Measurements from ENCODE around the gene DCX.

Gene DCX

DNA sequence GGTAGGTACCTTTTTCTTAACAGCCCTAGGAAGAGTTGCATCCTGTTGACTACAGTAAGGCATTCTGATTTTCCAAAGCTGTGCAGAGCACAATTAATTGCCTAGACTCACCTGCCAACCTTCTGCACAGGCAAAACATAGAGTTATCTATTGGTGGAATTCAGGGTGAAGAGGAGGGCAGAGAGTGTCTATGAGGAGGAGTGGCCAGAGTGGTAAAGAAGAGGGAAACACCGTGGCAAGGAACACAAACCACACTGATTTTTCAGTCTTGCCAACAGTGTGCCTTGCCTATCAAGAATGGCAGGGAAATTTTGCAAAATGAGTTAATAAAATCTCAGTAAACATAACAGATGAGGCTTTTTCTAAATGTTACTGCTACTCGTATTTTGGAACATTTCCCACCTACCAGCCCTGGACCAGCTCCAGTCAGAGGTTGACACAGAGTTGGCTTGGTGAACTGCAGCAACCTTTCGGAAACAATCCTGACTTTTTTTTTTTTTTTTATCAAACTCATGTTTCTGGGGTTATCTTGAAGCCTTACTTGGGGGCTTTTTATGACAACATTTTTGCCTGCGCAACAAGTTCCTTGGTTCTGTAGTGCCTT lies 73.8 kb downstream of the DCX start:
- TF ChIP-seq, protein P1, sequence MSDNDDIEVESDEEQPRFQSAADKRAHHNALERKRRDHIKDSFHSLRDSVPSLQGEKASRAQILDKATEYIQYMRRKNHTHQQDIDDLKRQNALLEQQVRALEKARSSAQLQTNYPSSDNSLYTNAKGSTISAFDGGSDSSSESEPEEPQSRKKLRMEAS (IDR thresholded peaks at IDR 0.05), result no peak
- TF ChIP-seq, protein P2, sequence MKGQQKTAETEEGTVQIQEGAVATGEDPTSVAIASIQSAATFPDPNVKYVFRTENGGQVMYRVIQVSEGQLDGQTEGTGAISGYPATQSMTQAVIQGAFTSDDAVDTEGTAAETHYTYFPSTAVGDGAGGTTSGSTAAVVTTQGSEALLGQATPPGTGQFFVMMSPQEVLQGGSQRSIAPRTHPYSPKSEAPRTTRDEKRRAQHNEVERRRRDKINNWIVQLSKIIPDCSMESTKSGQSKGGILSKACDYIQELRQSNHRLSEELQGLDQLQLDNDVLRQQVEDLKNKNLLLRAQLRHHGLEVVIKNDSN (IDR thresholded peaks at IDR 0.05), result no peak
- TF ChIP-seq TCF12 (IDR thresholded peaks at IDR 0.05; ENCODE audit: low read depth) (no peak), TAF1 (IDR thresholded peaks at IDR 0.05; ENCODE audit: low read depth) (no peak), FOXM1 (IDR thresholded peaks at IDR 0.05; ENCODE audit: borderline replicate concordance, low read depth) (no peak), TEAD4 (IDR thresholded peaks at IDR 0.05) (no peak), NFIC (IDR thresholded peaks at IDR 0.05) (no peak)

DNA sequence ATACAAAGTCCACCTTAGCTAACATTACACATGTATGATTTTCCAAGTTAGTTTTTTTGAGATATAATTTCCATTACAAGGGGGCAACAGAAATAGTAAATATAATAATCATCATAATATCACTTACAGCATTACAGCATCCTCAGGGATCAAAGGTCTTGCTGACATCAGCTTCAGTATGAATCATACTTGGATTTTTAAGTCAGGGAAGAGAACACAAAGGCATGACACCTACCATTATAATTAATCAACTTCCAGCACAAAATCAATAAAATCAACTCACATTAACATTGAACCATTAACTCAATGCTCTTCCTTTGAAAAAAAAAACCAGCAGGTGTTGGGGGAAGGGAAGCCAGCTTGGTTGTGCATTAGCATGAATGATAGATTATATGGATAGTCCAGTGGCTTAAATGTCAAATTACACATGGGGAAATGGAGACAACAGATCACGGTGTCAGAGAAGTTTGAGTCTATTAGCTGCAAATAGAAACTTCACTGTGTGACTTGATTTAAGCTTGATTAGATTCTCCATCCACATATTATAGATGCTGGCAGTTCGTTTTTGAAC lies 74.8 kb downstream of the DCX start:
- TF ChIP-seq TCF12 (IDR thresholded peaks at IDR 0.05; ENCODE audit: low read depth) (no peak), RAD21 (IDR thresholded peaks at IDR 0.05; ENCODE audit: low read depth) (no peak)

DNA sequence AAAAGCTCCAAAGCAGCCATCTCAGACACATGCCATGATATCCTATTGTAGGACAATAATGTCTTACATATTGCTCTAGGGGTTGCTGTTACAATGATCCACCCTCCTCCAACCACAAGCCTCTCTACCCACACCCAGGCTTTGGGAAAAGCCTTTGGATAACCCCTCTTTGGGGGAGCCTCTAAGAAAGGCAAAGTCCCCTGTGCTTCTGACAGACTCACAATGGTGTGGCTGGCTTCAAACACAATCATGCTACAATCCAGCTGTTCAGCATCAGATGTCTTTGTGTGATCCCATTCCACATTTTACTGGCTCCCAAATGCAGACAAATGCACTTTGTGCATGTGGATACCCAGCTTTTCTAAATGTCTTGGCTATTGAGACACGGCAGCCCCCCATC lies 75.9 kb downstream of the DCX start:
- no peak for TF ChIP-seq CEBPB (IDR thresholded peaks at IDR 0.05)
- no peak for TF ChIP-seq TAF1 (IDR thresholded peaks at IDR 0.05; ENCODE audit: low read depth)
- TF ChIP-seq EGR1 (IDR thresholded peaks at IDR 0.05), result no peak
- TF ChIP-seq YY1 (IDR thresholded peaks at IDR 0.05; ENCODE audit: low read depth), result no peak
- TF ChIP-seq, protein P3, sequence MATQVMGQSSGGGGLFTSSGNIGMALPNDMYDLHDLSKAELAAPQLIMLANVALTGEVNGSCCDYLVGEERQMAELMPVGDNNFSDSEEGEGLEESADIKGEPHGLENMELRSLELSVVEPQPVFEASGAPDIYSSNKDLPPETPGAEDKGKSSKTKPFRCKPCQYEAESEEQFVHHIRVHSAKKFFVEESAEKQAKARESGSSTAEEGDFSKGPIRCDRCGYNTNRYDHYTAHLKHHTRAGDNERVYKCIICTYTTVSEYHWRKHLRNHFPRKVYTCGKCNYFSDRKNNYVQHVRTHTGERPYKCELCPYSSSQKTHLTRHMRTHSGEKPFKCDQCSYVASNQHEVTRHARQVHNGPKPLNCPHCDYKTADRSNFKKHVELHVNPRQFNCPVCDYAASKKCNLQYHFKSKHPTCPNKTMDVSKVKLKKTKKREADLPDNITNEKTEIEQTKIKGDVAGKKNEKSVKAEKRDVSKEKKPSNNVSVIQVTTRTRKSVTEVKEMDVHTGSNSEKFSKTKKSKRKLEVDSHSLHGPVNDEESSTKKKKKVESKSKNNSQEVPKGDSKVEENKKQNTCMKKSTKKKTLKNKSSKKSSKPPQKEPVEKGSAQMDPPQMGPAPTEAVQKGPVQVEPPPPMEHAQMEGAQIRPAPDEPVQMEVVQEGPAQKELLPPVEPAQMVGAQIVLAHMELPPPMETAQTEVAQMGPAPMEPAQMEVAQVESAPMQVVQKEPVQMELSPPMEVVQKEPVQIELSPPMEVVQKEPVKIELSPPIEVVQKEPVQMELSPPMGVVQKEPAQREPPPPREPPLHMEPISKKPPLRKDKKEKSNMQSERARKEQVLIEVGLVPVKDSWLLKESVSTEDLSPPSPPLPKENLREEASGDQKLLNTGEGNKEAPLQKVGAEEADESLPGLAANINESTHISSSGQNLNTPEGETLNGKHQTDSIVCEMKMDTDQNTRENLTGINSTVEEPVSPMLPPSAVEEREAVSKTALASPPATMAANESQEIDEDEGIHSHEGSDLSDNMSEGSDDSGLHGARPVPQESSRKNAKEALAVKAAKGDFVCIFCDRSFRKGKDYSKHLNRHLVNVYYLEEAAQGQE (IDR thresholded peaks at IDR 0.05; ENCODE audit: low read depth), result no peak
- no peak for TF ChIP-seq ZBTB7A (IDR thresholded peaks at IDR 0.05; ENCODE audit: low read depth)
- TF ChIP-seq EP300 (IDR thresholded peaks at IDR 0.05; ENCODE audit: borderline replicate concordance), result no peak
- no peak for TF ChIP-seq RAD21 (IDR thresholded peaks at IDR 0.05; ENCODE audit: low read depth)
- no peak for TF ChIP-seq CREB1 (IDR thresholded peaks at IDR 0.05; ENCODE audit: low read depth)
- TF ChIP-seq TEAD4 (IDR thresholded peaks at IDR 0.05), result no peak
- TF ChIP-seq TCF12 (IDR thresholded peaks at IDR 0.05; ENCODE audit: low read depth), result no peak
- TF ChIP-seq, protein P1 (IDR thresholded peaks at IDR 0.05), result no peak
- TF ChIP-seq NFIC (IDR thresholded peaks at IDR 0.05), result no peak
- no peak for TF ChIP-seq FOXM1 (IDR thresholded peaks at IDR 0.05; ENCODE audit: borderline replicate concordance, low read depth)

DNA sequence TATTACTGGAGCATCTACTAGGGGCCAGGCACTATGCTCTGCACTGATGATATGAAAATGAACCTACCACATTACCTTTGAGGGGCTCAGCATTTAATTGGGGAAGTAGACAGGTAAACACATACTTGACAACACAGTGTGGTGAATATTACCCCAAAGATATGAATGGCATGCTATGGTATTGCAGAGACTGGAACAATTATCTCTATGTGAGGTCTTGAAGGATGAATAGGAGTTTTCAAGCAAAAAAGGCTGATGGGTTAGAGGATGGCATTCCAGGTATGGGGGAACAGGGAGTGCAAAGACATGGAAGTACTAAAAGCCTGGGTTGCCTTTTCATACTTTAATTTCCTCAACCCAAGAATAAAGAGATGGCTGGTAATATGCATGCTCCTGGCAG lies 82.6 kb downstream of the DCX start:
- no peak for TF ChIP-seq TEAD4 (IDR thresholded peaks at IDR 0.05)

DNA sequence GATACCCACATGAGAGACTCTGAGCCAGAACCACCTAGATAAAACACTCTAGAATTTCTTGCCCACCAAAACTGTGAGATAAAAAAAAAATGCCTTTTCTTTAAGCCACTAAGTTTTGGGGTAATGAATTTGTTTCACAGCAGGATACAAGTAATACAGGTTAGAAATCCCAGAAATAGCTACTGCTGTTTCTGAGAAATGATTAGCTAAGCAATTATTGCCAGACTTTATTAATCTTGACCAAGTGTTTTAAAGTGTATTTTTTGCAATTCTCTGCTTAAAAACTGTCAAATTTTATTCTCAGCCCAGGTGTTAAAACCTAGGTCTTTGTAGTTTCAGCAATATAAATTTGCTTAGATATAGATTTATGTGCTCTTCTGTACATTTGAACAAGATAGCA lies 83.1 kb downstream of the DCX start:
- TF ChIP-seq RAD21 (IDR thresholded peaks at IDR 0.05; ENCODE audit: low read depth), result no peak
- TF ChIP-seq, protein P2 (IDR thresholded peaks at IDR 0.05), result no peak
- TF ChIP-seq, protein P1 (IDR thresholded peaks at IDR 0.05), result no peak
- no peak for TF ChIP-seq TEAD4 (IDR thresholded peaks at IDR 0.05)
- TF ChIP-seq CEBPB (IDR thresholded peaks at IDR 0.05), result no peak
- TF ChIP-seq FOXM1 (IDR thresholded peaks at IDR 0.05; ENCODE audit: borderline replicate concordance, low read depth), result no peak
- no peak for TF ChIP-seq CREB1 (IDR thresholded peaks at IDR 0.05; ENCODE audit: low read depth)
- no peak for TF ChIP-seq YY1 (IDR thresholded peaks at IDR 0.05; ENCODE audit: low read depth)
- TF ChIP-seq TCF12 (IDR thresholded peaks at IDR 0.05; ENCODE audit: low read depth), result no peak
- TF ChIP-seq EP300 (IDR thresholded peaks at IDR 0.05; ENCODE audit: borderline replicate concordance), result no peak
- no peak for TF ChIP-seq NFIC (IDR thresholded peaks at IDR 0.05)
- TF ChIP-seq ZBTB7A (IDR thresholded peaks at IDR 0.05; ENCODE audit: low read depth), result no peak
- TF ChIP-seq, protein P3 (IDR thresholded peaks at IDR 0.05; ENCODE audit: low read depth), result no peak
- no peak for TF ChIP-seq TAF1 (IDR thresholded peaks at IDR 0.05; ENCODE audit: low read depth)

DNA sequence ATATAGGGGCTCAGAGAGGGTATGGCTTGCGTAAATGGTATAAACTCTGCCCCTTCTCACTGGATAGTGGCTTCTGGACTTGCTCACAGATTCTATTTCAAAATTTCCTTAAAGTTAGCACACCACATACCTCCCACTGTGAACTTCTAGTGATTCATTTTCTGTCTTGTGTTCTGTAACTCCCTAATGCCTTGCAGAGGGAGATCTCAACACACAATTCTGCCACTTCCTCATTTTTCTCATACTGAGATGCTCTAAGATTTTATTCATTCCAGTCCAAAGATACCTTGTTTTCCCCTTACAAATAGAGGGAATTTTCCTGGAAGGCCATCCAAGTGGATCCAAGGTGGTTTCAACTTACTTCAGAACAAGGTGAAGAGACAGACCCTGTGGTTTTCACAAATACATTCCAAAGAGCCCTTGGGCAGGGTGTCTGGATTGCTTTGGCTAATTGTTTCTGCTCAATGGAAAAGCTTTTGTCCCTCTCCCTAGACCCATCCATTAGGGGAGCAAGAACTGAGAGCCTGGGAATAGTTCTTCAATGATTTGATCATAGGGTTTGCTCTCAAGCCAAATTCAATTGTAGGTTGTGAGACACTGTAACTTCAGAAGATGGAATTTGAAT lies 89.6 kb downstream of the DCX start:
- TF ChIP-seq, protein P1 (IDR thresholded peaks at IDR 0.05), result no peak
- TF ChIP-seq, protein P3 (IDR thresholded peaks at IDR 0.05; ENCODE audit: low read depth), result no peak
- TF ChIP-seq TEAD4 (IDR thresholded peaks at IDR 0.05), result no peak
- no peak for TF ChIP-seq CREB1 (IDR thresholded peaks at IDR 0.05; ENCODE audit: low read depth)
- TF ChIP-seq TCF12 (IDR thresholded peaks at IDR 0.05; ENCODE audit: low read depth), result no peak
- TF ChIP-seq TAF1 (IDR thresholded peaks at IDR 0.05; ENCODE audit: low read depth), result no peak
- no peak for TF ChIP-seq NFIC (IDR thresholded peaks at IDR 0.05)
- TF ChIP-seq EP300 (IDR thresholded peaks at IDR 0.05; ENCODE audit: borderline replicate concordance), result no peak
- TF ChIP-seq RAD21 (IDR thresholded peaks at IDR 0.05; ENCODE audit: low read depth), result no peak
- no peak for TF ChIP-seq YY1 (IDR thresholded peaks at IDR 0.05; ENCODE audit: low read depth)
- no peak for TF ChIP-seq FOXM1 (IDR thresholded peaks at IDR 0.05; ENCODE audit: borderline replicate concordance, low read depth)
- TF ChIP-seq ZBTB7A (IDR thresholded peaks at IDR 0.05; ENCODE audit: low read depth), result no peak
- TF ChIP-seq, protein P2 (IDR thresholded peaks at IDR 0.05), result no peak
- no peak for TF ChIP-seq CEBPB (IDR thresholded peaks at IDR 0.05)
- no peak for TF ChIP-seq EGR1 (IDR thresholded peaks at IDR 0.05)

Measured in Ishikawa (cell line).